Nasal cavity respiratory epithelium epithelial cell of viscerocranial mucosa (primary cell): ENCODE measurements around the gene TRPM6. TPM values are rescaled to one million over a fixed set of nuclear protein-coding genes. Genes with fewer than 3 reads are reported as not detected.

Experiments used
- total RNA-seq: library from RNA; depleted of rRNA; stranded (reverse); fragments of >200 nt; gene quantifications from 2 replicates; pipeline ENCODE4 v1.2.3, GENCODE V29; 2014

TRPM6 gene, protein sequence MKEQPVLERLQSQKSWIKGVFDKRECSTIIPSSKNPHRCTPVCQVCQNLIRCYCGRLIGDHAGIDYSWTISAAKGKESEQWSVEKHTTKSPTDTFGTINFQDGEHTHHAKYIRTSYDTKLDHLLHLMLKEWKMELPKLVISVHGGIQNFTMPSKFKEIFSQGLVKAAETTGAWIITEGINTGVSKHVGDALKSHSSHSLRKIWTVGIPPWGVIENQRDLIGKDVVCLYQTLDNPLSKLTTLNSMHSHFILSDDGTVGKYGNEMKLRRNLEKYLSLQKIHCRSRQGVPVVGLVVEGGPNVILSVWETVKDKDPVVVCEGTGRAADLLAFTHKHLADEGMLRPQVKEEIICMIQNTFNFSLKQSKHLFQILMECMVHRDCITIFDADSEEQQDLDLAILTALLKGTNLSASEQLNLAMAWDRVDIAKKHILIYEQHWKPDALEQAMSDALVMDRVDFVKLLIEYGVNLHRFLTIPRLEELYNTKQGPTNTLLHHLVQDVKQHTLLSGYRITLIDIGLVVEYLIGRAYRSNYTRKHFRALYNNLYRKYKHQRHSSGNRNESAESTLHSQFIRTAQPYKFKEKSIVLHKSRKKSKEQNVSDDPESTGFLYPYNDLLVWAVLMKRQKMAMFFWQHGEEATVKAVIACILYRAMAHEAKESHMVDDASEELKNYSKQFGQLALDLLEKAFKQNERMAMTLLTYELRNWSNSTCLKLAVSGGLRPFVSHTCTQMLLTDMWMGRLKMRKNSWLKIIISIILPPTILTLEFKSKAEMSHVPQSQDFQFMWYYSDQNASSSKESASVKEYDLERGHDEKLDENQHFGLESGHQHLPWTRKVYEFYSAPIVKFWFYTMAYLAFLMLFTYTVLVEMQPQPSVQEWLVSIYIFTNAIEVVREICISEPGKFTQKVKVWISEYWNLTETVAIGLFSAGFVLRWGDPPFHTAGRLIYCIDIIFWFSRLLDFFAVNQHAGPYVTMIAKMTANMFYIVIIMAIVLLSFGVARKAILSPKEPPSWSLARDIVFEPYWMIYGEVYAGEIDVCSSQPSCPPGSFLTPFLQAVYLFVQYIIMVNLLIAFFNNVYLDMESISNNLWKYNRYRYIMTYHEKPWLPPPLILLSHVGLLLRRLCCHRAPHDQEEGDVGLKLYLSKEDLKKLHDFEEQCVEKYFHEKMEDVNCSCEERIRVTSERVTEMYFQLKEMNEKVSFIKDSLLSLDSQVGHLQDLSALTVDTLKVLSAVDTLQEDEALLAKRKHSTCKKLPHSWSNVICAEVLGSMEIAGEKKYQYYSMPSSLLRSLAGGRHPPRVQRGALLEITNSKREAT (N-terminal part only)
- under 0.01 and 0.50 TPM in 2 replicates for total RNA-seq

DNA sequence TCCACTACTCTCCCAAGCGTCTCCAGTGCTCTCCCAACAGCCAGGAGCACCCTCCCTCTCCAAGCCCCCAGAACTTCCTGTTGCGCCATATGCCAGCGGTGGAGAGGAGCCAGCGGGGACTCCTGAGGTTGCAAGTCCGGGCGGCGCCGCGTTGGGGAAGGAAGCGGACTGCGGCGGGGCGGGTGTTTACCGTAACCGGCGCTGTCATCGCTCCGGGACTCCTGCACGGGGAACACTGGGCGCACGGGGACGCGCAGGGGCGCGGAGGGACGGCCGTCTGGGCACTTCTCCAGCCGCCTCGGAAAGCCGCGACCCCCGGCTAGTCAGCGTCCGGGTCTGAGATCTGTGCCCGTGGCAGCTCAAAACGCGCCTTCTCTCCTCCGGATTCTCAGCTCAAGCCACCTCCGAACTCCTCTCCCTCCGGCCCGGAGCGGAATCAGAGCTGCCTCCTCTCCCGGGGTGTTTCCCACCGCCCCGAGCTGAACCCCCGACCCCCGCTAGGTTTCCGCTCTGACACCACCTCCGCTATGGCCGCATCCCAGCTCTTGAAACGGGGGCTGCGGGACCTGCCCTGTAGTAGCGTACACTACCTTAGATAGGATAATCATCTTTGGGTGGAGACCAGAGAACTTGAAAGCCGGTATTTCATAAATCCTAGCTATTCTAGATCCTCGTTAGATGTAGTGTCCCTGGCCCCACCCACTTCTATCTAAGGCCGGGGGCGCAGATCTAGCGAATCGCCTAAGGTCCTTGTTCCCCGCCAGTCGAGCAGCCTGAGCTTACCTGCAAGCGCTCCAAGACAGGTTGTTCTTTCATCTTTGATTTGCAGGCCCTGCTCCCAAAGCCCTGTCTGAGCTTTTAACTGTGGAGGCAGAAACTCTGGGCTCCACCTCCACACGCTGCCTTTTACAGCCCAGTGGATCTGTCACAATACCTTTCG is at the start of gene TRPM6:
Gene TRPM6 (minus strand): TSS at position 881 of the 940 bp plus-strand sequence. CDS start 65 bp downstream, at position 816.

Other genes starting within 250 kb of the TRPM6 start
- 6.2 and 6.3 TPM in 2 replicates for gene C9orf40, start 65.0 kb upstream of the TRPM6 start, total RNA-seq
- gene CARNMT1, start 140.4 kb upstream of the TRPM6 start, total RNA-seq = 33.2 and 34.5 TPM in 2 replicates
- gene NMRK1, start 200.2 kb upstream of the TRPM6 start, total RNA-seq = 30.4 and 36.6 TPM in 2 replicates
- gene OSTF1, start 200.6 kb upstream of the TRPM6 start, total RNA-seq = 68.4 and 71.4 TPM in 2 replicates